PC-9 (cell line): ENCODE data around the gene PPM1H.

Experiments
- CTCF ChIP-seq: fragments of 200-600 bp; sonication (generic); conservative IDR thresholded peaks from 2 replicates; pipeline ENCODE4 v1.6.1; 2017; ENCODE audit warnings: mixed run types, antibody characterized with exemption, mild to moderate bottlenecking, moderate library complexity
- EZH2 ChIP-seq: fragments of 200-600 bp; sonication (generic); IDR thresholded peaks from 2 replicates; pipeline ENCODE4 v1.8.0; 2017; ENCODE audit warnings: antibody characterized with exemption, low read depth

- TF ChIP-seq CTCF (no peak), EZH2 (no peak)
Measured at GRCh38 chr12:62750941-62751809, 183.8 kb downstream of the PPM1H start.
